ENCODE results near the gene IL24. TPM values are rescaled to one million over a fixed set of nuclear protein-coding genes. Genes with fewer than 3 reads are reported as not detected.

Gene IL24
- total RNA-seq, 4 donors from 2014 or later: not detected

DNA sequence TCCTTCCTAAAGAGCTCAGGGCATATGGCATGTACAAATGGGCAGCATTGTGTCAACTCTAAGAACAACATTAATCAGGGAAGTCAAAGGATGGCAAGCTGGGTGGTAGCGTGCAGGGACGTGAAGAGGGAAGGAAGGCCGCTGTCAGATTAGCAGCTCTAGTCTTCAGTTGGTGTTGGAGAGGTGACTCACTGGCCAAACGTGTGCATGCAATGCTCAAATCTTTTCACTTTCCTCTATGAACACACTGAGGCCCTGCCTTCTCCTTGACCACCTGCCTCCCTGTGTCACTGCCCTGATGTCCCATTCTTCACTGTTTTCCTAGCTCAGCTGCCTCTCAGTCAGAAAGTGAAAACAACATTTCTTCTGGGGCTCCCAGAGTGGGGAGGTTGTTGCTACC, 54.9 kb downstream of the IL24 start:
- 67% methylated on average over 4 of the region's 4 CpGs for WGBS, 2 donors
- peak overlapping the region in 1 of 4 donors; percentile 12 for H3K27ac ChIP-seq
- H3K27me3 ChIP-seq: no peaks in the 10 kb centered on the region

DNA sequence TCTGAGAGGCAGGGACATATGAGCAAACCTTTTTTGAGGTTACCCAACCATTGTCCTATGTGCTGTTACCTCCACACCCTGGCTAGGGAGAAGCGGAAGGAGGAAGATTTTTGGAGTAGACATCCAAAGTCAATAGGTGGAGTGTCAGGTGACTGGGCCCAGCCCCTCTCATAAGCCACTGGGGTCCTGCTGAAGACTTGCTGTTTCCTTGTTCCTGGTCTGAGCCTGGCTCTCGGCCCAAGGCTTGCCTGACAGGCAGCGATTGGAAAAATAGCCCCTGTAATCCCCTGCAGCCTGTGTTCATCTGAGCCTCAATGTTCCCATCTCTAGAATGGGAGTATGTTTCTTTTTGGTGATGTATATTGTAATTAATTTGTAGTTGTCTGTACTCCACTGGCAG, 55.9 kb downstream of the IL24 start:
- DNase-seq (ENCODE audit: low spot score in 2 of 2): no peak
- no peaks in the 10 kb centered on the region for H3K9me3 ChIP-seq
- no peak overlapping the region for H3K4me3 ChIP-seq
- 80 to 86% methylated on average over 3 of the region's 3 CpGs for WGBS, 2 donors
- peaks cover 0 to 8% (median 3%) of the 10 kb centered on the region in 4 donors for H3K4me1 ChIP-seq
- no peak overlapping the region for H3K27ac ChIP-seq
- TF ChIP-seq POLR2A (IDR thresholded peaks at IDR 0.05): no peak
- no peak for TF ChIP-seq EP300 (IDR thresholded peaks at IDR 0.05)
- TF ChIP-seq, protein P1, sequence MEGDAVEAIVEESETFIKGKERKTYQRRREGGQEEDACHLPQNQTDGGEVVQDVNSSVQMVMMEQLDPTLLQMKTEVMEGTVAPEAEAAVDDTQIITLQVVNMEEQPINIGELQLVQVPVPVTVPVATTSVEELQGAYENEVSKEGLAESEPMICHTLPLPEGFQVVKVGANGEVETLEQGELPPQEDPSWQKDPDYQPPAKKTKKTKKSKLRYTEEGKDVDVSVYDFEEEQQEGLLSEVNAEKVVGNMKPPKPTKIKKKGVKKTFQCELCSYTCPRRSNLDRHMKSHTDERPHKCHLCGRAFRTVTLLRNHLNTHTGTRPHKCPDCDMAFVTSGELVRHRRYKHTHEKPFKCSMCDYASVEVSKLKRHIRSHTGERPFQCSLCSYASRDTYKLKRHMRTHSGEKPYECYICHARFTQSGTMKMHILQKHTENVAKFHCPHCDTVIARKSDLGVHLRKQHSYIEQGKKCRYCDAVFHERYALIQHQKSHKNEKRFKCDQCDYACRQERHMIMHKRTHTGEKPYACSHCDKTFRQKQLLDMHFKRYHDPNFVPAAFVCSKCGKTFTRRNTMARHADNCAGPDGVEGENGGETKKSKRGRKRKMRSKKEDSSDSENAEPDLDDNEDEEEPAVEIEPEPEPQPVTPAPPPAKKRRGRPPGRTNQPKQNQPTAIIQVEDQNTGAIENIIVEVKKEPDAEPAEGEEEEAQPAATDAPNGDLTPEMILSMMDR (IDR thresholded peaks at IDR 0.05): no peak
- H3K27me3 ChIP-seq: no peaks in the 10 kb centered on the region
- no peaks in the 10 kb centered on the region for H3K36me3 ChIP-seq

More for the DNA sequence above, 54.9 kb downstream of the IL24 start:
- DNase-seq (ENCODE audit: low spot score in 2 of 2): no peak
- no peak for TF ChIP-seq EP300 (IDR thresholded peaks at IDR 0.05)
- TF ChIP-seq POLR2A (IDR thresholded peaks at IDR 0.05): no peak
- TF ChIP-seq, protein P1 (IDR thresholded peaks at IDR 0.05): no peak
- no peaks in the 10 kb centered on the region for H3K36me3 ChIP-seq
- H3K4me1 ChIP-seq: peaks cover 0 to 10% (median 3%) of the 10 kb centered on the region in 4 donors
- H3K9me3 ChIP-seq: no peaks in the 10 kb centered on the region
- no peak overlapping the region for H3K4me3 ChIP-seq

DNA sequence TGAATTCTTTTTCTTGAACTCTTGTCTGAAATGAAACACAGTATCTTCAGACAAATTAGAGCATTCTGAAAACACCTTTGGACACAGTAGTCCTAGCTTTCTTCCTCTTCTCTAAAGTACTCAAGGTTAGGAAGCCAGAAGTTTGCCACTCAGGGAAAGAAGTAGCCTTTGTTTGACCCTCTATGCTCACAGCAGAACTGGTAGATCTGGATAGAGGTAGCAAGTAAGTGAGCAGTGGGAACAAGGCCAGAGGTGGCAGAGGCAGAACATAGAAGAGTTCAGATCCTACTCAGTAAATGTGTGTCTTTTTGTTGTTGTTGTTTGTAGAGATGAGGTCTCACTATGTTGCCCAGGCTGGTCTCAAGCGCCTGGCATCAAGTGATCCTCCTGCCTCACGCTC, 56.4 kb downstream of the IL24 start:
- Histone ChIP-seq H3K27ac (no peak overlapping the region), H3K9me3 (no peaks in the 10 kb centered on the region), H3K4me1 (peaks cover 0 to 8% (median 3%) of the 10 kb centered on the region in 4 donors), H3K4me3 (no peak overlapping the region), H3K36me3 (no peaks in the 10 kb centered on the region), H3K27me3 (no peaks in the 10 kb centered on the region)
- 94 to 97% methylated on average over 2 of the region's 2 CpGs for WGBS, 2 donors
- TF ChIP-seq EP300 (IDR thresholded peaks at IDR 0.05): no peak
- no peak for TF ChIP-seq POLR2A (IDR thresholded peaks at IDR 0.05)
- TF ChIP-seq, protein P1 (IDR thresholded peaks at IDR 0.05): no peak
- DNase-seq (ENCODE audit: low spot score in 2 of 2): no peak

Other genes with a start within 250 kb of the IL24 start
- 10 to 100 TPM; 30.6 to 49.5 (median 38.2) TPM for gene MAPKAPK2, start 212.5 kb upstream of the IL24 start, total RNA-seq
- gene IL19, start 126.7 kb upstream of the IL24 start, total RNA-seq: not detected
- 1 to 10 TPM in 2 of 4 donors, under 1 TPM in 1, not detected in 1; 0.78 to 4.8 (median 1.1) TPM for gene IL10, start 124.9 kb upstream of the IL24 start, total RNA-seq
- not detected for gene IL20, start 31.8 kb upstream of the IL24 start, total RNA-seq
- gene FCMR, start 24.5 kb downstream of the IL24 start, total RNA-seq: 1 to 10 TPM; 1.8 to 3.1 (median 2.6) TPM
- under 1 TPM in 1 of 4 donors, not detected in 3; 0.22 TPM for gene PIGR, start 49.0 kb downstream of the IL24 start, total RNA-seq
- gene FCAMR, start 73.0 kb downstream of the IL24 start, total RNA-seq: not detected
- under 1 TPM in 1 of 4 donors, not detected in 3; 0.44 TPM for gene C1orf116, start 135.3 kb downstream of the IL24 start, total RNA-seq
- gene YOD1, start 153.8 kb downstream of the IL24 start, total RNA-seq: 10 to 100 TPM in 3 of 4 donors, 1 to 10 TPM in 1; 6.9 to 11.8 (median 10.7) TPM
- gene PFKFB2, start 155.8 kb downstream of the IL24 start, total RNA-seq: 1 to 10 TPM; 6.5 to 9.8 (median 8.6) TPM
- 1 to 10 TPM in 1 of 4 donors, under 1 TPM in 1, not detected in 2; 0.90 to 4.9 TPM for gene C4BPB, start 191.4 kb downstream of the IL24 start, total RNA-seq
- not detected for gene C4BPA, start 206.8 kb downstream of the IL24 start, total RNA-seq